ENCODE results near the gene AUP1.

DNA sequence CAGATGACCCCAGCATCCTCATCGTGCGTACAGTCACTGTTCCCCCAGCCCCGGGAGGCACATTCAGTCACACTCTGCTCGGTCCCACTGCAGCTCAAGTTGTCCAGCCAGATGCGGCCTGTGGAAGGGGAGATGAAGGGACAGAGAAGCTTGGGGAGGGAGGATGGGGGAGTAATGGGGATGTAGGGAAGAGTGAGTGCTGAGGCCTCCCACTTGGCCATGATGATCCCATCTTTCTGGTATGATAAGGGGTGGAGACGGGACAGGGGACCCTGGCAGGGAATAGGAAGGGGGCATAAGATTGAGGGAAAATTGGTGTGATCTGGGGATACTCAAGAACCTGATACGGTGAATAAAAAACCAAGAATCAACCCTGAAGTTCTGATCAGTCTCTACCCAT lies 20.7 kb upstream of the AUP1 start:
- no peak for TF ChIP-seq CTCF (IDR thresholded peaks at IDR 0.05; ENCODE audit: poor library complexity)
- TF ChIP-seq EZH2 (IDR thresholded peaks at IDR 0.05; ENCODE audit: borderline replicate concordance): no peak

All from hepatocyte (in vitro differentiated cells).